ENCODE measurements around the gene UGT1A10.

DNA sequence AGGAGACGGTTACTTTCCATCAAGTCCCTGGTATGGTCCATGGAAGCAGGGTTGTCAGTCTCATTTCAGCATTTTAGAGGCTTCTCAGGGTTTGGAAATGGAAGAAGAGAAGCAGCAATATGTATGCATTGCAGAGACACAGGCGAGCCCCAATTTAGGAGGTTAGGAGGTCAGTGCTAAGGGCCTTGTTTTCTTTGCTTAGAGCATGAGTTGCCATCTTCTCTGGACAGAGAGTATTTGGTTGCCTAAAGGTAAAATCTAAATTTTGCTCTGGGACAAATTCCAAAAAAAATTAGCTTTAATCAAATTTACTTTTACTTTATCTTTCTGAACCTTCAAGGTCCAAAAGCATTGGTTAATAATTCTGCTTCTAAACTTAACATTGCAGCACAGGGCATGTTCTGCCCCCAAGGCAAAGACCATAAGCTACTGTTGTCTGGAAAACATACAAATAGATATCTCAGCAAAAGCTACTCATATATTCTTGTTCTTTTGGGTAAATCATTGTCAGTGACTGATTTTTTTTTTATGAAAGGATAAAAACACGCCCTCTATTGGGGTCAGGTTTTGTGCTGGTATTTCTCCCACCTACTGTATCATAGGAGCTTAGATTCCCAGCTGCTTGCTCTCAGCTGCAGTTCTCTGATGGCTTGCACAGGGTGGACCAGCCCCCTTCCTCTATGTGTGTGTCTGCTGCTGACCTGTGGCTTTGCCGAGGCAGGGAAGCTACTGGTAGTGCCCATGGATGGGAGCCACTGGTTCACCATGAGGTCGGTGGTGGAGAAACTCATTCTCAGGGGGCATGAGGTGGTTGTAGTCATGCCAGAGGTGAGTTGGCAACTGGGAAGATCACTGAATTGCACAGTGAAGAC lies 35.3 kb downstream of the UGT1A10 start, which contains the start of gene UGT1A9:
- TF ChIP-seq, protein P1, sequence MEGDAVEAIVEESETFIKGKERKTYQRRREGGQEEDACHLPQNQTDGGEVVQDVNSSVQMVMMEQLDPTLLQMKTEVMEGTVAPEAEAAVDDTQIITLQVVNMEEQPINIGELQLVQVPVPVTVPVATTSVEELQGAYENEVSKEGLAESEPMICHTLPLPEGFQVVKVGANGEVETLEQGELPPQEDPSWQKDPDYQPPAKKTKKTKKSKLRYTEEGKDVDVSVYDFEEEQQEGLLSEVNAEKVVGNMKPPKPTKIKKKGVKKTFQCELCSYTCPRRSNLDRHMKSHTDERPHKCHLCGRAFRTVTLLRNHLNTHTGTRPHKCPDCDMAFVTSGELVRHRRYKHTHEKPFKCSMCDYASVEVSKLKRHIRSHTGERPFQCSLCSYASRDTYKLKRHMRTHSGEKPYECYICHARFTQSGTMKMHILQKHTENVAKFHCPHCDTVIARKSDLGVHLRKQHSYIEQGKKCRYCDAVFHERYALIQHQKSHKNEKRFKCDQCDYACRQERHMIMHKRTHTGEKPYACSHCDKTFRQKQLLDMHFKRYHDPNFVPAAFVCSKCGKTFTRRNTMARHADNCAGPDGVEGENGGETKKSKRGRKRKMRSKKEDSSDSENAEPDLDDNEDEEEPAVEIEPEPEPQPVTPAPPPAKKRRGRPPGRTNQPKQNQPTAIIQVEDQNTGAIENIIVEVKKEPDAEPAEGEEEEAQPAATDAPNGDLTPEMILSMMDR (IDR thresholded peaks at IDR 0.05; ENCODE audit: borderline replicate concordance, extremely low read depth, low read length, poor library complexity, severe bottlenecking) = no peak
- no peak for TF ChIP-seq EZH2 (IDR thresholded peaks at IDR 0.05; ENCODE audit: borderline replicate concordance, low read depth, low read length, severe bottlenecking)
